ENCODE results near the gene FAM149A.

The FAM149A gene

DNA sequence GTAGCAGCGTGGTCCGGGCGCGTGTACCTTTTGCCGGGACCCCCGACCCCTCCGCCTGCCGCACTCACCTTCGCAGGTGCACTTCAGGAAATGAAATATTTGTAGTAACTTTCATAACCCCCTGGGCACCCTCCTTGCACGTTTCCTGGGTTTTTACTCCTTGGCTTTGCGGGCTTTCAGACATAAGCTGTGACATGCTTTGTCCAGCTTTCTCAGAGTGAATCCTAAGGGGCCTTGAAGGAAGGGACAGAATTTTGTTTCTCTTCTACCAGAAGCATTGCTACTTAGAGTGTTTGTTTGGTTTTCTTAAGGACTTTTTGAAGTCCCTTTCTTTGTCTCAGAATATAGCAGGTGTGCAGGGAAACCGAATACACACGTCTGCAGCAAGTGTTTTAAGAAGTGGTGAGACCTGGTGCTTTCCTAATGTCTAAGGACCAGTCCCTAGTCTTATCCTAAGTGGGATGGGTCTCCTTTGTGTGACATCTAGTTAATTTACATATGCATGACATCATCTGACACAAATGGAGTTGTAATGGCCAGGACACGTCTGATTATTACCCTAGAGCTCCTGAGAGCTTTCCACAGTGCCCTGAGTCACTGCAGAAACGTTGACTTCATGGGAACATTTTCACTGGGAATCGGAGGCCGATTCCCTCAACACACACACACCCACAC is 1.3 kb downstream of the FAM149A start:
- no peak for DNase-seq (ENCODE audit: low read depth)

DNA sequence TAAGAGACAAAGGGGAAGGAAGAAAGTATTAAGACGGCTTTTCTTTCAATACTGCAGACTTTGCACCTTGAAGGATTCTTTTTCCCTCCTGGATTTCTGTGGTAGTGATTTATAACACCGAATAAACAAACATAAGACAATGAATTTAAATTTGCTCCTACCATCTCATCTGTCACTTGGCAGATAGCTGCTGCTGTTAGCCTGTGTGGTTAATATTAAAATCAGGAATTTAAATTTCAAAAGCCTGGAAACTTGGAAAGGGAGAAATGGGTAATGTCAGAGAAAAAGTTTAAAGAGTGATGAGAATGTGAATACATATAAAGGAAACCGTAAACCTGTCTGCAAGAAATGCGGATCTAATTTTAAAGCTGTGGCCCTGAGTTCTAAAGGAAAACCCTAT is 3.4 kb downstream of the FAM149A start:
- DNase-seq (ENCODE audit: low read depth), result no peak

- no peak for DNase-seq (ENCODE audit: low read depth)
These were observed 3.9 kb downstream of the FAM149A start for GRCh38 chr4:186108391-186108790.

DNA sequence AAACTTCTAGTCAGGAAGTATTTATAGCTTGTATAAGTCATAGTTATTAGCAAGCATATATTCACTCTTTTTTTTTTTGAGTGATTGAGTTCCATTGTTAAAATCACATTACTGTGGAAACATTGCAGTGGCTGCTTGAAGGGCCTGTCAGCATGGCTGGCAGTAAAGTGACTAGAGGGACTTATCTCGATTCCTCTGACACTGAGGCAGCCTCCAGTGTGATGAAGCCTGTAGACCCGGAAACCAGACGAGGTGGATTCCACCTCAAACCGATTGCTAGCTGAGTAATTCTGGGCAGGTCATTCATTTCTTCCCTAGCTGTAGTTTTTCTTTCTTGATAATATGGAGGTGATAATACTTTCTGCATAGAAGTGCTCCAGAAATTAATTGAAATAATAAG is 4.7 kb downstream of the FAM149A start:
- no peak for DNase-seq (ENCODE audit: low read depth)

DNA sequence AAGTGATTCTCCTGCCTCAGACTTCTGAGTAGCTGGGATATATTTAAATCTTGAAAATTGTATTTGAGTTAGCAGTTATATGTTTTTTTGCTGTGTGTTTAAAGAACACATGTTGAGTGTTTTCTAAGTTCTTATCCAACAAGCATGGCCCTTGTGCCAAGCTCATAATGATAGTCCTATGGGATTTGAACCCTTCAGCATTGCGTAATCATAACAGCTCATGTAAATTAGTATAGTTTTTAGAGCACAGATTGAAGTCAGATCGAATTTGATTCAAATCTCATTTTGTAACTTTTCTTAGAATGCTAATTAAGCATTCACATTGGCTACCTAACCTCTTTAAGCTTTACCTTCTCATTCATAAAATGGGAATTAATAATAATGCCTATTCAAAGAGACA is 12.2 kb downstream of the FAM149A start:
- no peak for DNase-seq (ENCODE audit: low read depth)

DNA sequence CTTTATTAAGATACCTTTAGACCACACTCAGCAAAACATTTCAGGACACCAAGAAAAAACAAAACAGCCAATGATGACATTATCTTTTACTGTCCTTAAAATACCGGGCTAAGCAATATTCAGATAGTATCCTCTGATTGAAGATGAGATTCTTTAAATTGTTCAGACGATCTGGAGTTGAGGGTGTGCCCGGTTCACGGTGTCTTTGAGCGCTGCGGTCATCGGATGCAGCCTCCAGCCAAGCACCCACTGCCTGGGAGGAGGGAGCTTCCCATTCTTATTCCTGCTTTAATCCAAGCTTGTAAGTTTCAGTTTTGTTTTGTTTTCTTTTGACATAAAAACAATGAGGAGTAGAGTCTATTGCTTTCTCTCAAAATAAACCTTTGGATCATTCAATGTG is 14.1 kb downstream of the FAM149A start:
- DNase-seq (ENCODE audit: low read depth), result no peak

GRCh38 chr4:186121057-186121456 is 16.6 kb downstream of the FAM149A start:
- no peak for DNase-seq (ENCODE audit: low read depth)

DNA sequence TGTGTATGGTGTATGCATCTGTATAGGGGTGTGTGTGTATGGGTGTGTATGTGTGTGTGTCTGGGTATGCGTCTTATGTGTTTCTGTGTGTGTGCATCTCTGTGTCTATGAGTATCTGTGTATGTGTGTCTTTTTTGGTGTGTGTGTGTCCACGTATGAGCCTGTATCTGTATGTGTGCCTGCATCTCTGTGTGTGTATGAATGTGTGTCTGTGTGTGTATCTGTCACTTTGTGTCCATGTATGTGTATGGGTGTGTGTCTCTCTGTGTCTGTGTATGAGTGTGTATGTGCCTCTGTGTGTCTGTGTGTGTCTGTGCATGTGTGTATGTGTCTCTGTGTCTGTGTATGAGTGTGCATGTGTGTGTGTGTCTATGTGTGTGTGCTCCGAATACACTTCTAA is 24.3 kb downstream of the FAM149A start:
- DNase-seq (ENCODE audit: low read depth), result no peak

- DNase-seq (ENCODE audit: low read depth), result no peak
These were observed 27.4 kb downstream of the FAM149A start for GRCh38 chr4:186131935-186132334.

- no peak for DNase-seq (ENCODE audit: low read depth)
These were observed 28.2 kb downstream of the FAM149A start for GRCh38 chr4:186132577-186133242.

DNA sequence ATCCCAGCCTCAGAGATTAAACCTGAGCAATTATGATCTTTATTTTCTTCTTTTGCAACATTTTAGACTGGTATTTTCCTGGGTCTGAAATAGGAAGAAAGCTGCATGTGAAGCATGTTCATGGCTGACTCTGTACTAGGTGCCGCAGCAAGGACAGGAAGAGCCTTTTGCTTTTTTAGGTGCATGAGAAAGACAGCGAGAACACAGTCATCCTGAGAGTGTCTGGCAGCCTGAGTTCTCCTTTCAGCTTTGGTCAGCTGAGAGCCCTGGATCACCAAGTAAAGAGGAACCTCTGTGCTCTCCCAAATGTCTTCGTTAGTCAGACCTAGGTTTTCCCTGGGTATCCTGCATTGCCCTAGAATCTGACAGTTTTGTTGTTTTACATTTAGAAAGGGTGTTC is 29.8 kb downstream of the FAM149A start:
- no peak for DNase-seq (ENCODE audit: low read depth)

DNA sequence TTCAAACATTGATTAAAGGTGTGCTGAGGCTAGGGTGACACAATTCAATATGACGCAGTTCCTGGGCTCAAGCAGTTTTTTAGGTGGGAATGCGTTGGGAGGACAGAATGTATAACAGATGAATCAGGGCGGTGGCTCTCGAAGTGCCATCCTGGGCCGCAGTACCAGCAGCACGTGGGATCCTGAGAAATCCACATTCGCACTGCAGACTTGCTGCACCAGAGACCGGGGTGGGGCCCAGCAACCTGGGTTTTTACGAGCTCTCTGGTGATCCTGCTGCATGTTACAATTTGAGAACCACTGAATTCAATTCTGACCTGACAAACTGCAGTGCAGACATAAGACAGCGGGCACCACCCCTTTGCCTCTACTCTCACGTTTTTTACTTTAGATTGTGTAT is 30.4 kb downstream of the FAM149A start:
- no peak for DNase-seq (ENCODE audit: low read depth)

DNA sequence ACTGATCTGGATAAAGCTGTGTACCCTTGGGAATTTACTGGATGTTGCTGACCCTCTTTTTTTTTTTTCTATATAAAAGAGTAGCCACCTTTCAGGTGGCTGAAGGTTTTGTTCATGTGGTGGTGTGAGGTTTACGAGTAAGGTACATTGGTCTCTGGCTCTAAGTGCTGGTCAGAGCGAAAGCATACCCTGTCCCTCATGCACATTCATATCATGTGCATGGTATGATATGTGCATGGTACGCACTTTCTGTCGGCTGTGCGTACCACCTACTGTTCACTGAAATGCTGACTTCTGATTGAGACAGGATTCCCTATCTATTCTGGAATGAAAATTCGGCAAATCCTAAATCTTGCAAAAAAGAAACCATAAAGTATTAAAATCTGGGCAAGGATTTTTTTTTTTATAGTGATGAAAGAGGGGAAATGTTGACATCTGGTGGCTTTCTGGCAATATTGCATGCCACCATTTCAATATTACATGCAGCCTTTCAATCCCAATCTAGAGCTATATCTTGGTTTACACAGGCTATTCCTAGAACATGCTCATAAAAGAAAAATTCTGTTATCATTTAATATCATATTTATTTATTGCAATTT is 32.8 kb downstream of the FAM149A start:
- DNase-seq (ENCODE audit: low read depth), result no peak

DNA sequence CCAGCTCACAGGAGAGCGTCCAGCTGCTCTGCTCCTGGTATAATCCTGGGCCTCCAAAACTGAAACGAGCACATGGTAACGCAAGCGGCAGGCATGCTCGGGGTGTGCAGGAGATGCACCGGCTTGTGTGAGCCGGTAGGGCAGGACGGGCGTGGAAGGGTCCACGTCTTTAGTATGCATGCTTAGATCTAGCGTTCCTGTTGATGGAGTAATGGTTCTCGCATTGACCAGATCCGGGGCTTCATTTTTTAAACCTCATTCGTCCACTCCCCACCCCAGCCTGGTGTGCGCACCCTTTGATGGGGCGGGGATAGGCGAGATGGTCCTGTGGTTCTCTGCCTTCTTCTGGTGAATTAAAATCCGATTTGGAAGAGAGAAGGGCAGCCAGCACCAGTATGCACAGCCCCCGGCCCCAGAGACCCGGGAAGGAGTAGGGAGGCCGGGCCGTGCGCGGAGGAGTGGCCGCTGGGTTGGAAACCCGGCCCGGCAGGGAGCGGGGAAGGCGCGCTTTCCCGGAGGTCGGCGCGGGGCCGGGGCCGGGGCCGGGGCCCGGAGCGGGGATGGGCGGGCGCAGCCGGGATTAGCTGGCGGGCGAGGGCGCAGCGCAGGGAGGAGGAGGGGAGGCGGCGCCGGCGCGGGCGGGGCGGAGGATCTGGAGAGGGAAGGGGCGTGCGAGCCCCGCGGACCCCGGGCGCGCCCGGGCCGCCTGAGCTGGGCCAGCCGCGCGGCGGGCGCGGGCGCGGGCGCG is 39.9 kb downstream of the FAM149A start:
- no peak for DNase-seq (ENCODE audit: low read depth)

- DNase-seq (ENCODE audit: low read depth), result no peak
These were observed 40.6 kb downstream of the FAM149A start for GRCh38 chr4:186144946-186145569.

- no peak for DNase-seq (ENCODE audit: low read depth)
These were observed 42.0 kb downstream of the FAM149A start for GRCh38 chr4:186146458-186146857.

DNA sequence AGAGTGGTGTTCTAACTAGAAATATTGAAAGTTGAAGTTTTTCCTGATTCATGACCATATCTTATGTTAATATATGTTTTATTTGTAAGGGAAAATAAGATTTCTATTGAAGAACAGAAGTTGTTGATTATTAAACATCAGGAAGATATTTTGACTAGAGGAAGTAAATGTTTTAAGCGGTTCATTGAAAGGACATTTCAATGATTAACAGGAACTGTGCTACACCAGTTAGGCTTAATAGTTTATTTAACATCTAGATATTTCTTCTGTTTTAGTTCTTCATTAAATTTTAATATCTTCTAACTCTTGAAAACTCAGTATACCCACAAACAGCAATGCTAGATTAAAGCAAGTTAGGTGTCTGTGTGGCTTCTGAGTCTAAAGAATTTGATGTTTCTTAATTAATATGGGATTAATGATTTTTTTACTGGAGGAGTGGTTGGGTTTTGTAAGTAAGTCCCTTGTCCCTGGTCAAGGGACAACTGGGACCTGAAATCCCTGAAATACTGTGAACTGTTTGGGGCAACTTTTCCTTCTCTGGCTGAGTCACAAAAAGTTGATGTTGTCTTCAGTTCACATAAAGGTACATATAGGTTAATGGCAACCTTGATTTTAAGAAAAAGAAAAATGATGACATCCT is 44.0 kb downstream of the FAM149A start:
- no peak for DNase-seq (ENCODE audit: low read depth)

GRCh38 chr4:186149872-186150271 is 45.4 kb downstream of the FAM149A start:
- DNase-seq (ENCODE audit: low read depth), result no peak

DNA sequence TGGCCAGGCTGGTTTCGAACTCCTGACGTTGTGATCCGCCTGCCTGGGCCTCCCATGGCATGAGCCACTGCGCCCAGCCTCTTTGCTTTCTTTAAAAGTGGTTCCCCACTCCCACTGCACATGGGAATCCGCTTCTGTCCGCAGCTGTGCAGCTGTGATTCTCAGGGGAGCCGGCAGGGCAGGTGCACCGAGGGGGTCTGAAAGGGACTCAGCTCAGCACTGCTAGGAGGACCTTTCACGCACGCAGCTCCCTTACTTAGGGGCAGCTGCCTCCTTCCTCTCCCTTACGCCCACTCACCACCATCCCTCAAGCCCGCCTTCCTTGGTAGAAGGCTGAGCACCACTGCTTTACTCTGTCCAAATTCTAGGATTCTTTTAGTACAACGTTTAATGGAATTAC is 46.4 kb downstream of the FAM149A start:
- DNase-seq (ENCODE audit: low read depth), result no peak

GRCh38 chr4:186151499-186151898 is 47.0 kb downstream of the FAM149A start:
- DNase-seq (ENCODE audit: low read depth), result no peak

DNA sequence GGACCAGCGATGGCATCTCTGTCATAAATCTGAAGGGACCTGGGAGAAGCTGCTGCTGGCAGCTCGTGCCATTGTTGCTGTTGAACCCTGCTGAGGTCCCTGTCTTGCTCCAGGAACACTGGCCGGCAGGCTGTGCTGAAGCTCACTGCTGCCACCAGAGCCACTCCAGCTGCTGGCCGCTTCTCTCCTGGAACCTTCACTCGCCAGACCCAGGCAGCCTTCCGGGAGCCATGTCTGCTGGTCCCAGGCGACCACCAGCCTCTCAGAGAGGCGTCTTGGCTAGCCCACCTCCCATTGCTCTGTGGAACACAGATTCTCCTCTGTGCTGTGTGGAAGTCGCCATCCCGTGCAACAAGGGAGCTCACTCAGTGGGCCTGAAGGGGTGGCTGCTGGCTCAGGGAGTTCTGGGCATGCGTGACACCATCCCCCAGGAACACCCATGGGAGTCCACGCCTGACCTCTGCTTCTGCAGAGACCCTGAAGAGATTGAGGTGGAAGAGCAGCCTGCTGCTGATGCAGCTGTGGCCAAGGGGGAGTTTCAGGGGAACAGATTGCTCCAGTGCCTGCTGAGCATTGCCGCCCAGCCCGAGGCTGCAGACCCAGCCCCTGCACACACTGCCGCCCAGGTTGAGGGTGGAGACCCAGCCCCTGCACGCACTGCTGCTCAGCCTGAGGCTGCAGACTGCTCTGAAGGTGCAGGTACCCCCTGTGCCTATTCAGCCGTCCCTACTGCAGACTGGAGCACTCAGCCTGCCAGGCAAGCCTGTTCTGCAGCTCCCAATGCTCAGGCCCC is 53.7 kb downstream of the FAM149A start:
- DNase-seq (ENCODE audit: low read depth), result no peak

All from stimulated activated CD8-positive, alpha-beta memory T cell treated with anti-CD3 and anti-CD28 coated beads, Interleukin-12 subunit alpha, Interleukin-12 subunit beta, amount 100 ng/mL, for 4 hours (primary cell).